GM13977 (cell line): ENCODE data around the gene RFC3.

ENCODE experiments used
- DNase-seq: peaks from one replicate; pipeline ENCODE4 v3.0.0; 2012; ENCODE audit warnings: low spot score
- in situ Hi-C: fragments of 300-500 bp; cut with MboI; formaldehyde crosslinking; loops from one replicate; pipeline ENCODE4 v1.12.0; 2022; ENCODE audit warnings: low sequenced_read_pairs, low pct_unique_long_range_greater_than_20kb, mixed read lengths, inconsistent platforms; ENCODE audit not compliant: unreplicated experiment
- TF ChIP-seq, protein P1 (sequence below): IDR thresholded peaks from 2 replicates; pipeline ENCODE4 v1.5.1; 2012; ENCODE audit warnings: mild to moderate bottlenecking, control low read depth; ENCODE audit not compliant: insufficient read depth; ENCODE audit errors: extremely low read depth, missing control alignments

Gene RFC3

DNA sequence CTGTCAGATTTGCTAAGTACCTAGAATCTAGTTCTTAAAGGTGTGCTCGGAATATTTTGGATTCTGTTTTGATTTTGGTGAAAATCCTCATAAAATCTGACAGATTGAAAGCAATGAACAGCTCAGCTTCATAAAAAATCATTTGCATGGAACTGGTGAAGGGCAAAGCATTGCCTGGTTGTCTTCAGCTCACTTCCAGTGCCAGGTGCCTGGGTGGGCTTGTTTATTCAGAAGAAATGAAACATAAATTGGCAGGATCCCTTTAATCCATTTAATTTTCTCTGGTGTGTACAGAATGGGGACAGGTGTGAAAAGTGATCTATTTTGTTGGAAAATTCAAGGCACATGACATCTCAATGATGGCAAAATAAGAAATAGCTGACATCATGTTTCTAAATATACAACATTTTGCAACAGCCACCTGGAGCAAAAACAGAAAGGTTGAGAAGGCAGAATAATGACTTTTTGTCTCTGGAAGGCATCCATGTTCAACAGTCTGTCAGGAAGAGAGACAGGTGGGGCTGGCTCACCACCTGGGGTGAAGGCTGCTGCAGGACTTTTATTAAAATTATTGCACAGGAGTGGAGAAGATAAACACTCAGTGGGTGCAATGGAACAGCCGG is 52.2 kb downstream of the RFC3 start:
- no peak for DNase-seq
- TF ChIP-seq, protein P1, sequence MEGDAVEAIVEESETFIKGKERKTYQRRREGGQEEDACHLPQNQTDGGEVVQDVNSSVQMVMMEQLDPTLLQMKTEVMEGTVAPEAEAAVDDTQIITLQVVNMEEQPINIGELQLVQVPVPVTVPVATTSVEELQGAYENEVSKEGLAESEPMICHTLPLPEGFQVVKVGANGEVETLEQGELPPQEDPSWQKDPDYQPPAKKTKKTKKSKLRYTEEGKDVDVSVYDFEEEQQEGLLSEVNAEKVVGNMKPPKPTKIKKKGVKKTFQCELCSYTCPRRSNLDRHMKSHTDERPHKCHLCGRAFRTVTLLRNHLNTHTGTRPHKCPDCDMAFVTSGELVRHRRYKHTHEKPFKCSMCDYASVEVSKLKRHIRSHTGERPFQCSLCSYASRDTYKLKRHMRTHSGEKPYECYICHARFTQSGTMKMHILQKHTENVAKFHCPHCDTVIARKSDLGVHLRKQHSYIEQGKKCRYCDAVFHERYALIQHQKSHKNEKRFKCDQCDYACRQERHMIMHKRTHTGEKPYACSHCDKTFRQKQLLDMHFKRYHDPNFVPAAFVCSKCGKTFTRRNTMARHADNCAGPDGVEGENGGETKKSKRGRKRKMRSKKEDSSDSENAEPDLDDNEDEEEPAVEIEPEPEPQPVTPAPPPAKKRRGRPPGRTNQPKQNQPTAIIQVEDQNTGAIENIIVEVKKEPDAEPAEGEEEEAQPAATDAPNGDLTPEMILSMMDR = no peak
- in situ Hi-C loops = no loop called here

DNA sequence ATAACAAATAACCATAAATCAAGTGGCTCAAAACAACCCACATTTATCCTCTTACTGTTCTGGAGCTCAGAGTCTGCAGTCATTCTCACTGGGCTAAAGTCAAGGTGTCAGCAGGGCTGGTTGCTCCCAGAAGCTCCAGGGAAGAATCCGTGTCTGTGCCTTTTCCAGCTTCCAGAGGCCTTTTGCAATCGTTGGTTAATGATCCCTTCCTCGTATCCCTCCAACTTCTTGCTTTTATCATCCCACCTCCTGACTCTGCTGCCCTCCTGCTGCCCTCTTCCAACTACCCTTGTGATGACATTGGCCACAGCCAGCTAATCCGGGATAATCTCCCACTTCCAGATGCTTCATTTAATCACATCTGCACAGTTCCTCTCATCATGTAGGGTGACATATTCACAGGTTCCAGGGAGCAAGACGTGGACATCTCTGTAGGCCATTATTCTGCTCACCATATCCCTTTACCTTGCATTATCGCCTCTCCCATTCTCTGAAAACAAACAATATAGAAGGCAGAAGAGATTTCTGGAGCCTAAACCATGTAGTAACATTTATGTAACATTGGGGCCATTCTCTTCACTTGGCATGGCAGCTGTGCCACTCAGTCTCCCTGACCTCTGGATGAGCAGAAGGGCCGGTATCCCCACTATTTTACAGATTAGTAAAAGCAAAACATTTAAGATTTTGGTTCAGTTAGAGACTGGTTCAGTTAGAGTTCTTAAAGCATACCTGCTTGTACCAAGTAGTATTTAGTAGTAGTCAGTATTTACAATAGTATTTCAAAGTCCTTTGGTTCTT is 53.5 kb downstream of the RFC3 start:
- DNase-seq = no peak
- in situ Hi-C loops = no loop called here
- TF ChIP-seq, protein P1 = no peak

DNA sequence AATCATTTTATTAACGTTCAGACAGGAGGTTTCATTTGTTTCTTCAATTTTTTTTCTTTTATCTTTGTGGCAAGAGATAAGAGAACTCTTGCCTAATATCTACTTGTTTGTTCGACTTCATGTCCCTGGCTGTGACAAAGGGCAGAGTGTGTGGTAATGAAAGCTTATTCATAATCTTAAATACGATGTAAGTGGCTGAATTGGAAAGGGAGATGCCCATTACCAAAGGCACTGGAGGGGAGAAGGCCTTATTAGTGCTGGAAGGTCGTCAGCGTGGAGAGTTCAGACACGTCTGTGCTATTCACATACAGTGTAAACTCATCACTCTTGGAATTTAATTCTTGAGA is 54.0 kb downstream of the RFC3 start:
- TF ChIP-seq, protein P1 = no peak
- in situ Hi-C loops = no loop called here
- DNase-seq = no peak

DNA sequence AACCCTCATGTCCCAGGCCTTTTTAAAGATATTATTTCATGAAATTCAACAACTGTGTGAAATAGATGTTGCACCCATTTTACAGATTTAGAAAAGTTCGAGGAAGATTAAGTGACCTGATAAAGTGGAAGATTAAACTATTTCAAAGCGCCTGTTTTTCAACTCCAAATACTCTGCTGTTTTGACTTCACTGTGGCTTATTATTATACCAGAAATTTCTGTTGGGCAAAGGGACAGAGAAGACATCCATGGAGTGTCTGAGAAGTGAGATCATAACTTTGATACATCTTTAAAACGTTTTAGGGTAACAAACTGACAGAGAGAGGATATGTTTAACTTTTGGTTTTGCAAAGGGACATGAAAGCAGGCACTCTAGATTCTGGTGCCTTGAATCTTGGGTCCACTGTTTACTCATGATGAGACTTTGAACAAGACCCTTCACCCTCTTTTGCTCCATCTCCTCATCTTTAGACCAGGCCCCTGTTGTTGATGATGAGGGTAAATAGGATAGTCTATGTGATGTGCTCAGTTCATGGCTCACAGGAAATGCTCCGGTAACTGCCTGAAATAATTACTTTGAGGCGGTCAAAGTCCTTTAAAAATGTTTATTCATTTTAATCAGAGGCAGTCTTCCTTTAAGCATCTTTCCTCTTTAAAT is 55.4 kb downstream of the RFC3 start:
- in situ Hi-C loops = no loop called here
- DNase-seq = no peak
- TF ChIP-seq, protein P1 = no peak

DNA sequence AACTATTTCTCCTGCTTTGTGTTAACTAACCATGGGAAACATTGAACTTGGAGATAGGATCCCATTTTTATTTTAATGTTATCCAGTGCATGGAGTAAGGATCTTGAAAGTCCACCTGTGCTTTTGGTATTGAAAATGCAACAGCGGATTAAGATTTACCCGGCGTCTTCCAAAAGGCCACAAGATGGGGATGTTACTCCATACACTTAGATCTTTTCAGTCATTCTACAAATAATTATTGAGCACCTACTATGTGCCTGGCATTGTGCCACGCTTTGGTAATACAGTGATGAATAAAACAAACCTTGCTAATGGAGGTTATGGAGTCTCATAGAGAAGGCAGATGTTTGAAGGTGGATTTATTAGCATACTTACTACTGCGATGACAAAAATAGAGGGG is 56.9 kb downstream of the RFC3 start:
- in situ Hi-C loops = no loop called here
- TF ChIP-seq, protein P1 = peak; percentile 11
- no peak for DNase-seq

DNA sequence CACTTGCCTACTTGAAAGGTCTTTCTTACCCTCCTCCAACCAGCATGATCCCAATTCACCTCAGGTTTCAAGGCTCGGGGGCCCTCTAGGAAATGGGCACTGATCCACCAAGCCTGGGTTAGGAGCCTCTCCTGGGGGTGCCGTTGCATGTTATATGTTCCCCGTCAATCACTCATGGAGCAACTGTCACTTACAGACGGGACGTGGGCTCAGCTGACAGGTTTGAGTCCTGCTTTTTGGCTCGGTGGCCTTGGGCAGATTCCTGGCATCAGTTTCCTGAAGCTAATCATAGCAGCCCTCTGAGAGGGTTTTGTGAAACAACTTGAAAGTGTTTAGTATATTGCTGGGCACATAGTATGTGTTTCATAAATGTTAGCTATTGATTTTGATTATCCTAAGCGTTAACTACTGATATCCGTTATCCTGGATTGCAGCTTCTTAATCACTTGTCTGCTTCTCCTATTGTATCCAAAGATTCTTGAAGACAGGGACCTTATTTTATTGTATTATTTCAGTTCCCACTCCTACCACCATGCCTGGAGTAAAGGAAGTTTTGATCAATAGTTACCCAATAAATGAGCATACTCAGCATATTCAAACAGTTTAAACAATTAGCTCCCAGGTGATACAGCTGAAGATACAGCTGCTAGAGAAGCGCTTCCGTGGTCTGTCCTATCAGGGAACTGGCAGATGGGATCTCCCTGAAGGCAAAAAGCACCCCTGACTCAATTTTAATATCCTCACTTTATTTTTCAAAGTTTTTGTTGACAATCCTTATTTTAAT is 57.9 kb downstream of the RFC3 start:
- in situ Hi-C loops = no loop called here
- DNase-seq = no peak
- TF ChIP-seq, protein P1 = no peak
